Endothelial cell of umbilical vein (primary cell): ENCODE results near the gene CLSTN1. TPM values are rescaled to one million over a fixed set of nuclear protein-coding genes. Genes with fewer than 3 reads are reported as not detected.

Experiments used
- BruUV-seq: library from RNA; stranded (reverse); fragments of 400-500 nt; replicated peaks from 2 replicates; lab custom pipeline; 2021; lab: Mats Ljungman, UMichigan
- CTCF ChIA-PET: fragments of 300-600, 350-600 bp; sonication (Branson Sonifier 250); formaldehyde crosslinking; loops from one replicate; lab custom pipeline; 2021; ENCODE audit warnings: antibody characterized with exemption, inconsistent platforms; lab: Charles Lee
- POLR2A ChIA-PET: fragments of 300-600, 350-600 bp; sonication (Branson Sonifier 250); formaldehyde crosslinking; loops from one replicate; lab custom pipeline; 2021; ENCODE audit warnings: antibody characterized with exemption, inconsistent platforms; lab: Charles Lee
- DNase-seq: peaks from one replicate; pipeline ENCODE4 v3.0.0-alpha.2; 2011; ENCODE audit warnings: low read depth, low spot score
- FAIRE-seq: peaks from 2 replicates; lab custom pipeline; 2011; peaks lifted over from hg19 to GRCh38; lab: Jason Lieb, UNC
- H2AFZ ChIP-seq: 2 replicates; pipeline ENCODE4 v1.6.0; 2012; ENCODE audit warnings: low read depth, low read length, control low read depth, inconsistent platforms
- H3K27ac ChIP-seq: 2 replicates; pipeline ENCODE4 v1.5.1; 2011; ENCODE audit warnings: low read depth, mild to moderate bottlenecking, control low read depth, low read length, moderate library complexity; ENCODE audit not compliant: insufficient read depth
- H3K27me3 ChIP-seq, 2 experiments: 2 replicates each; pipeline versions ENCODE4 v1.6.0 to v1.6.1; 2011; ENCODE audit warnings: low read length in 2 of 2, mixed read lengths in 1 of 2; ENCODE audit not compliant: control insufficient read depth in 2 of 2, insufficient read depth in 2 of 2
- H3K36me3 ChIP-seq, 2 experiments: 2 replicates in 1 of 2; 3 replicates in 1 of 2; pipeline ENCODE4 v1.5.1; 2011; ENCODE audit warnings: low read length in 2 of 2, mild to moderate bottlenecking in 1 of 2, moderate library complexity in 1 of 2; ENCODE audit not compliant: control insufficient read depth in 2 of 2, insufficient read depth in 2 of 2; ENCODE audit errors: extremely low read depth in 1 of 2
- H3K4me1 ChIP-seq: 3 replicates; pipeline ENCODE4 v1.5.1; 2011; ENCODE audit warnings: mild to moderate bottlenecking, low read length; ENCODE audit not compliant: control insufficient read depth, insufficient read depth; ENCODE audit errors: extremely low read depth
- H3K4me2 ChIP-seq: 2 replicates; pipeline ENCODE4 v1.6.1; 2011; ENCODE audit warnings: low read length, control low read depth, mixed read lengths; ENCODE audit not compliant: insufficient read depth
- H3K4me3 ChIP-seq, 3 experiments: fragments of 200-600 bp in 1 of 3; sonication (generic), shearing (Covaris generic) in 1 of 3; replicated peaks in 1 of 3; 2 replicates each; pipeline ENCODE4 v1.5.1; 2011 to 2016; ENCODE audit warnings: control low read depth in 3 of 3, low read length in 3 of 3, mild to moderate bottlenecking in 2 of 3, inconsistent platforms in 1 of 3, low read depth in 1 of 3, moderate library complexity in 1 of 3; ENCODE audit not compliant: insufficient read depth in 1 of 3
- H3K79me2 ChIP-seq: 2 replicates; pipeline ENCODE4 v1.6.0; 2012; ENCODE audit warnings: low read length, inconsistent platforms; ENCODE audit not compliant: control insufficient read depth, insufficient read depth
- H3K9ac ChIP-seq: replicated peaks from 2 replicates; pipeline ENCODE3; 2011; ENCODE audit warnings: low read length, control low read depth; ENCODE audit not compliant: insufficient read depth; ENCODE audit errors: extremely low read depth
- H3K9me1 ChIP-seq: replicated peaks from 3 replicates; pipeline ENCODE4 v1.6.0; 2011; ENCODE audit warnings: mild to moderate bottlenecking, low read length; ENCODE audit not compliant: control insufficient read depth, insufficient read depth; ENCODE audit errors: extremely low read depth
- H3K9me3 ChIP-seq: replicated peaks from 2 replicates; pipeline ENCODE4 v1.5.1; 2012; ENCODE audit warnings: low read length, inconsistent platforms; ENCODE audit not compliant: control insufficient read depth, insufficient read depth
- H4K20me1 ChIP-seq: replicated peaks from 2 replicates; pipeline ENCODE3; 2011; ENCODE audit warnings: mild to moderate bottlenecking, low read length; ENCODE audit not compliant: control insufficient read depth, insufficient read depth; ENCODE audit errors: extremely low read depth
- EZH2 ChIP-seq: IDR thresholded peaks from 2 replicates; pipeline ENCODE4 v1.6.1; 2012; ENCODE audit warnings: borderline replicate concordance, low read depth, mild to moderate bottlenecking, moderate library complexity, low read length, inconsistent platforms; ENCODE audit not compliant: severe bottlenecking
- FOS ChIP-seq: IDR thresholded peaks from 2 replicates; pipeline ENCODE4 v1.6.1; 2011; ENCODE audit warnings: mild to moderate bottlenecking, low read length, moderate library complexity, borderline replicate concordance; ENCODE audit not compliant: insufficient read depth
- GATA2 ChIP-seq: IDR thresholded peaks from 2 replicates; pipeline ENCODE4 v1.7.0; 2011; ENCODE audit warnings: low read depth, mild to moderate bottlenecking, moderate library complexity, mixed read lengths, low read length; ENCODE audit not compliant: insufficient read length, insufficient read depth
- JUN ChIP-seq: IDR thresholded peaks from 2 replicates; pipeline ENCODE4 v1.6.1; 2011; ENCODE audit warnings: borderline replicate concordance, low read depth; ENCODE audit not compliant: insufficient read length, insufficient read depth
- MYC ChIP-seq: IDR thresholded peaks from one replicate; pipeline ENCODE4 v1.6.1; 2011; ENCODE audit warnings: mild to moderate bottlenecking, low read depth, low read length
- POLR2A ChIP-seq: IDR thresholded peaks from 2 replicates; pipeline ENCODE4 v1.6.1; 2012; ENCODE audit warnings: low read depth, mild to moderate bottlenecking, control low read depth, low read length
- POLR2AphosphoS5 ChIP-seq: IDR thresholded peaks from 2 replicates; pipeline ENCODE4 v1.6.1; 2012; ENCODE audit warnings: low read depth, mild to moderate bottlenecking, control low read depth, low read length, moderate library complexity; ENCODE audit not compliant: insufficient read depth
- dilution Hi-C: fragments of 300-500 bp; cut with MboI; formaldehyde crosslinking; loops from one replicate; pipeline ENCODE4 v1.15.0; 2019; ENCODE audit warnings: low sequenced_read_pairs; ENCODE audit not compliant: extremely low pct_ligation_motif_present
- intact Hi-C: fragments of 100-400 bp; cut with micrococcal nuclease; formaldehyde crosslinking; loops from one replicate; pipeline ENCODE4 v1.10.0; 2022
- polyA plus RNA-seq, 4 experiments: library from polyadenylated mRNA; depleted of rRNA in 3 of 4; stranded (reverse) in 3 of 4; unstranded in 1 of 4; fragments of >200 nt; gene quantifications; 2 replicates each; pipeline versions ENCODE4 v1.2.1 to v1.2.3, GENCODE V29; 2011 to 2012; ENCODE audit warnings: missing spikeins in 1 of 4
- total RNA-seq: library from RNA; stranded (reverse); gene quantifications from 2 replicates; pipeline ENCODE4 v1.2.3, GENCODE V29; 2021
- TF ChIP-seq, protein P1 (sequence below): IDR thresholded peaks from 2 replicates; pipeline ENCODE4 v1.6.1; 2011; ENCODE audit not compliant: insufficient read depth, insufficient read length
- TF ChIP-seq, protein P2 (sequence below), 2 donors: IDR thresholded peaks; 1 replicate in 1 of 2; 2 replicates in 1 of 2; pipeline ENCODE4 v1.5.1; 2011; ENCODE audit warnings: low read length in 2 of 2, mild to moderate bottlenecking in 2 of 2, moderate library complexity in 2 of 2, control low read depth in 1 of 2, inconsistent platforms in 1 of 2, low read depth in 1 of 2; ENCODE audit not compliant: insufficient read depth in 1 of 2; ENCODE audit errors: extremely low read depth in 1 of 2

The CLSTN1 gene
- total and polyA plus RNA-seq, 2 donors (not counting 3 experiments of a cell fraction or from before 2014, with no cell fraction given): 49.1 to 130 TPM

DNA sequence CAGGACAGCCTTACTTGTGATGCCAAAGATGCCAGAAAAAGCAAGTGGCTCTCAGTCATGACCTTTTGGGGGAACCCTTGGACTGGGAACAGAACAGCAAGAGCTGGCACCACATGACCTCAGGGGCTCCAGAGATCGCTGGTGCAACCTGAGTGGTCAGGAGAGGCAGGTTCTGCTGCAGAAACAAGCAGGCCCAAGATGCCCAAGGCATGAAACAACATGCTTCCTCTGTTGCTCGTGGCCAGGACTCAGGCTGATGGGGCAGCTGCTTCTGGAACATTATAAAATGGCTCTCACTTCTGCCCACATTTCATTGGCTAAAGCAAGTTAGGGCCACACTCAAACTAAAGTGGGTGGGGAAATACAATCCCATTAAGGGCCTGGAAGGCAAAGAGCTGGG, 17.7 kb upstream of the CLSTN1 start:
- no peak for TF ChIP-seq FOS
- no peak for TF ChIP-seq MYC
- TF ChIP-seq JUN: no peak
- TF ChIP-seq POLR2A: no peak
- TF ChIP-seq GATA2: no peak
- TF ChIP-seq, protein P1, sequence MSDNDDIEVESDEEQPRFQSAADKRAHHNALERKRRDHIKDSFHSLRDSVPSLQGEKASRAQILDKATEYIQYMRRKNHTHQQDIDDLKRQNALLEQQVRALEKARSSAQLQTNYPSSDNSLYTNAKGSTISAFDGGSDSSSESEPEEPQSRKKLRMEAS: no peak
- TF ChIP-seq POLR2AphosphoS5: no peak
- H3K9ac ChIP-seq: no peak overlapping the region
- H3K27ac ChIP-seq: no peak overlapping the region
- H4K20me1 ChIP-seq: no peaks in the 10 kb centered on the region
- no peaks in the 10 kb centered on the region for H3K4me1 ChIP-seq
- no peaks in the 10 kb centered on the region for H3K79me2 ChIP-seq
- H3K4me2 ChIP-seq: no peak overlapping the region
- H3K27me3 ChIP-seq: no peaks in the 10 kb centered on the region
- H3K4me3 ChIP-seq: no peak overlapping the region
- FAIRE-seq (no peak), DNase-seq (no peak)
- no TSS peak for BruUV-seq
- H2AFZ ChIP-seq: no peak overlapping the region
- intact Hi-C loops (no loop called here), dilution Hi-C loops (no loop called here)
- ChIA-PET CTCF (interaction anchor here (0.9 to 2.2 kb wide), 5 partner anchors 10 to 100 kb away, joined by 3 to 7 read pairs (median 3); no protein-coding TSS in a partner anchor), POLR2A (no interaction called here)
- H3K36me3 ChIP-seq: no peaks in the 10 kb centered on the region
- no peaks in the 10 kb centered on the region for H3K9me3 ChIP-seq
- H3K9me1 ChIP-seq: no peaks in the 10 kb centered on the region

DNA sequence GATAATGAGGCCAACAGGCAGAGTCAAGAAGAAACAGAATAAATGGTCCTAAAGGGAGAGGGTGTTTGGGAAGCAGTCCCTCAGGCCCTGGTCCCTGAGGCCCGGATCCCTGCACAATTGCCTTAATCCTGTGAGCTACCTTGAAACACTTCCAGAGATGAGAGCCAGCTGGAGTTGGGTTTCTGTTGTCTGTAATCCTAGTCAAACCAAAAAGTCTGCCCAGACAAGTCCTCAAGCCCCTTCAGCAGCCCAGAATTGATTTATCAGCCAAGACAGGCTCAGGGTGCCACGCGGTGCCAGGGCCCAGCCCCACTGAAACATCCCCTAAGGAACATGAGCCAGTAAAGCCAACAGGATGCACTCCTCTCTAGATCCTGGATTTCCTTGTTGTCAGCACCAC, 16.4 kb upstream of the CLSTN1 start:
- Histone ChIP-seq H3K27me3 (no peaks in the 10 kb centered on the region), H2AFZ (no peak overlapping the region), H3K9me1 (no peaks in the 10 kb centered on the region), H3K27ac (no peak overlapping the region), H3K4me1 (peaks cover 7% of the 10 kb centered on the region), H4K20me1 (no peaks in the 10 kb centered on the region), H3K9me3 (no peaks in the 10 kb centered on the region), H3K4me3 (no peak overlapping the region), H3K79me2 (no peaks in the 10 kb centered on the region), H3K36me3 (no peaks in the 10 kb centered on the region), H3K4me2 (no peak overlapping the region), H3K9ac (no peak overlapping the region)
- ChIA-PET POLR2A (no interaction called here), CTCF (no interaction called here)
- FAIRE-seq (no peak), DNase-seq (no peak)
- intact Hi-C loops: no loop called here
- BruUV-seq: no TSS peak
- TF ChIP-seq, protein P1: no peak
- TF ChIP-seq POLR2AphosphoS5 (no peak), MYC (no peak), POLR2A (no peak), JUN (no peak), GATA2 (no peak), FOS (no peak), EZH2 (no peak)
- TF ChIP-seq, protein P2, sequence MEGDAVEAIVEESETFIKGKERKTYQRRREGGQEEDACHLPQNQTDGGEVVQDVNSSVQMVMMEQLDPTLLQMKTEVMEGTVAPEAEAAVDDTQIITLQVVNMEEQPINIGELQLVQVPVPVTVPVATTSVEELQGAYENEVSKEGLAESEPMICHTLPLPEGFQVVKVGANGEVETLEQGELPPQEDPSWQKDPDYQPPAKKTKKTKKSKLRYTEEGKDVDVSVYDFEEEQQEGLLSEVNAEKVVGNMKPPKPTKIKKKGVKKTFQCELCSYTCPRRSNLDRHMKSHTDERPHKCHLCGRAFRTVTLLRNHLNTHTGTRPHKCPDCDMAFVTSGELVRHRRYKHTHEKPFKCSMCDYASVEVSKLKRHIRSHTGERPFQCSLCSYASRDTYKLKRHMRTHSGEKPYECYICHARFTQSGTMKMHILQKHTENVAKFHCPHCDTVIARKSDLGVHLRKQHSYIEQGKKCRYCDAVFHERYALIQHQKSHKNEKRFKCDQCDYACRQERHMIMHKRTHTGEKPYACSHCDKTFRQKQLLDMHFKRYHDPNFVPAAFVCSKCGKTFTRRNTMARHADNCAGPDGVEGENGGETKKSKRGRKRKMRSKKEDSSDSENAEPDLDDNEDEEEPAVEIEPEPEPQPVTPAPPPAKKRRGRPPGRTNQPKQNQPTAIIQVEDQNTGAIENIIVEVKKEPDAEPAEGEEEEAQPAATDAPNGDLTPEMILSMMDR (IDR thresholded peaks at IDR 0.05; ENCODE audit: extremely low read depth in 1 of 2, insufficient read depth in 1 of 2, low read depth in 1 of 2, low read length in 2 of 2): no peak
- dilution Hi-C loops: no loop called here
